MM.1S (cell line): ENCODE results near the gene HSPB7.

Experiments
- EZH2phosphoT487 ChIP-seq: fragments of 300-600 bp; sonication (generic); IDR thresholded peaks from 2 replicates; pipeline ENCODE4 v1.6.1; 2018; ENCODE audit warnings: antibody characterized with exemption, low read length
- TF ChIP-seq, protein P1 (sequence below): fragments of 300-600 bp; sonication (generic); IDR thresholded peaks from 2 replicates; pipeline ENCODE4 v1.5.1; 2016; ENCODE audit warnings: antibody characterized with exemption, low read length, mixed read lengths

DNA sequence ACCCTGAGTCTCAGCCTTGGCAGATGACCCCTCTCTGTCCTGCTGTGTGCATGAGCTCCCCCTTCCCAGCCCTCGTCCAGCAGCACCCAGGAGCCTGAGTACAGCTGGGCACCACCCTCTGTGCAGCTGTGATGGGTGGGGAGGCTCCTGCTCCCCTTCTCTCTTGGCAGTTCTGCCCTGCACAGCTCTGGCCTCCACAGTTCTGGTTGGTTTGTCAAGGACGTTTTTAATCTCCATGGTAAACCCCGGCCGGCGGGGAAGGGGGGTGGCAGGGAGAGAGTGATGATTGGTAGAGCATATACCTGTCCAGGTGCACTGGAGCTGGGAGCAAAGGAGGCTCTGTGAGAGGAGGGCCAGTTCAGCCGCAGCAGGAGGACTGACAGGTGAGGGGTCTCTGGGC is 3.8 kb upstream of the HSPB7 start, which contains the start of gene CLCNKA:
- no peak for TF ChIP-seq EZH2phosphoT487
- TF ChIP-seq, protein P1, sequence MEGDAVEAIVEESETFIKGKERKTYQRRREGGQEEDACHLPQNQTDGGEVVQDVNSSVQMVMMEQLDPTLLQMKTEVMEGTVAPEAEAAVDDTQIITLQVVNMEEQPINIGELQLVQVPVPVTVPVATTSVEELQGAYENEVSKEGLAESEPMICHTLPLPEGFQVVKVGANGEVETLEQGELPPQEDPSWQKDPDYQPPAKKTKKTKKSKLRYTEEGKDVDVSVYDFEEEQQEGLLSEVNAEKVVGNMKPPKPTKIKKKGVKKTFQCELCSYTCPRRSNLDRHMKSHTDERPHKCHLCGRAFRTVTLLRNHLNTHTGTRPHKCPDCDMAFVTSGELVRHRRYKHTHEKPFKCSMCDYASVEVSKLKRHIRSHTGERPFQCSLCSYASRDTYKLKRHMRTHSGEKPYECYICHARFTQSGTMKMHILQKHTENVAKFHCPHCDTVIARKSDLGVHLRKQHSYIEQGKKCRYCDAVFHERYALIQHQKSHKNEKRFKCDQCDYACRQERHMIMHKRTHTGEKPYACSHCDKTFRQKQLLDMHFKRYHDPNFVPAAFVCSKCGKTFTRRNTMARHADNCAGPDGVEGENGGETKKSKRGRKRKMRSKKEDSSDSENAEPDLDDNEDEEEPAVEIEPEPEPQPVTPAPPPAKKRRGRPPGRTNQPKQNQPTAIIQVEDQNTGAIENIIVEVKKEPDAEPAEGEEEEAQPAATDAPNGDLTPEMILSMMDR: no peak
